Hematopoietic multipotent progenitor cell treated with erythropoietin and hydrocortisone succinate and interleukin-3 and kit ligand, for 15 days (in vitro differentiated cells): ENCODE measurements around the gene SLC8B1.

Source experiments
- DNase-seq: peaks from one replicate; pipeline ENCODE4 v3.0.0-alpha.2; 2015; ENCODE audit warnings: low spot score

Gene SLC8B1

DNA sequence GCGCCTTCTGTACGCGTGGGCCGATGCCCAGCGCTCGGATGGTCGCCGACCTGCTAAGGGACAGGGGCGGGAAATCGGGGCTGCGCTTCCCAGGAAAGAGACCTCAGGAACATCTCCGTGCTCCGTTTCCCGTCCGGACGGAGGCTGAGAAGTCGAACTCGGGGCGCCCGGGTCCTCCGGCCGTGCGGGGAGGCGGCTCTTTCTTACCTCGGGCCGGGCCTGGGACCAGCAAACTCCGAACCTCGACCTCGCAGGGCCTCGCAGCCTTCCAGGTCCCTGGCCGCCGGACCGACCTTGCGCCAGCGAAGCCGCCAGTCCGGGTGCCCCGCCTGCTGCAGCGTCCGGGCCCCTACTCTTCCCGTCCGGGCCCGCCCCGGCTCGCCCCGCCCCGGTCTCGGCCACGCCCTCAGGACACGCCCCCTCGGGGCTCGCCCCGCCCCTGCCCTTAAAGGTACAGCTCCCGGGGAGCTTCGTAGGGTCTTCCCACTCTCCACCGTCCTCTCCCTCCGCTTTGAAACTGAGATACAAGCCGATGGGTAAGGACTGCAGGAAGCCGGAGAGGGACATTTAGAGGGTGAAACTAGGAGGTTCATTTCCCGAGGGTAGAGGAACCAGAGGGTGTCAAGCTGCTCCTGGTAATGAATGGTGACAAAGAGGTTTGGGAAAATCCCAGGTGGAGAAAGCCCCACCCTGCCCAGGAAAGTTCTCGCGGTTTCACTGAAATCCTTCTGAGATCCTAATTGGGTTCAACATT lies at the start of gene SLC8B1:
Gene SLC8B1, minus strand, starts transcription at position 324 of the 754 bp plus-strand sequence. CDS start 2,231 bp downstream, outside the sequence.
- peak; percentile 81 for DNase-seq

DNA sequence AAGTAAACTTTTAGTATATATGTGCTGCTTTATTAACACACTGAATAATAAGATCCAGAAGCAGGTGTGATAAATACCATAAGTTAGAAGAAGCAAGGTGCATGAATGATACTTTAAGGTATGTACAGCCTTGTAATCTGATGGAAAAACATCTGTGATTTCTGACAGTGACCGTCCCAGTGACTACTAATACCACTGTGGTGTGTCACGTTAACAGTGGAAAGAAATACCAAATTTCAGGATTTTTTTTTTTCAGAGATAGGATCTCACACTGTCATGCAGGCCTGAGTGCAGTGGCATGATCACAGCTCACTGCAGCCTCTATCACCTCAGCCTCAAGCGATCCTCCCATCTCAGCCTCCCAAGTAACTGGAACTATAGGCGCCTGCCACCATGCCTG lies 47.3 kb upstream of the SLC8B1 start:
- no peak for DNase-seq

DNA sequence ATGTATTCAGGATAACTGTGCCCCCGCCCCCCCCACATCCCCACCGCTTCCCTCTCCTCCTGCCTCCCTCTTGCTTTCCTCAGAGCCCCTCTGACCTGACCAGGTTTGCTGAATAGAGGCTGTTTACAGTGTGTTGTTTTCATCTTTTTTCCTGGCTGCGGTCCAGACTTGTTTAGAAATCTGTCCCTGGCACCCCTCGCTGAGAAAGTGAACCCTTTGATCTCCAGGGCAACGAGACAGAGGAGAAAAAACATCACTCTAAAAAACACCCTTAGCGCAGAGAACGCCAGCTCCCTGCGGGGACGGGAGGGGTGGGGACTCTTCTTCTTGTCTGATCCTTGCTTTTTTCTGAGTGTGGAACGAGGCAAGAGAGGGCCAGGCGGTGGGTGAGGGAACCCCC lies 46.3 kb upstream of the SLC8B1 start:
- DNase-seq, result no peak

DNA sequence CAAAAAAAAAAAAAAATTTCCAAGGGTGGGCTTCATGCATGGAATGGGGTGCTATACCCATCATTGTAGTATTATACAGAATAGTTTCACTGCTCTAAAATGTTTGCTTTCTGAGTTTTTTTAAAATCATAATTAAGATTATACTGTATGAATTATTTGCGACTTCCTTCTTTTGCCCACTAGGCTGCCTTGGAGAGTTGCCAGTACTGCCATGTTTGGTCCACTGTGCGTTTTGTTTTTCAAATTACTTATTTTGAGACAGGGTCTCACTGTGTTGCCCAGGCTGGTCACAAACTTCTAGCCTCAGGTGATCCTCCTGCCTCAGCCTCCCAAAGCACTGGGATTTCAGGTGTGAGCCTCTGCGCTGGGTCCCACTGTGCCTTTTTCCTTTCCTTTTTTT lies 43.4 kb upstream of the SLC8B1 start:
- DNase-seq, result peak; percentile 15

GRCh38 chr12:113374823-113375428 lies 40.0 kb upstream of the SLC8B1 start:
- DNase-seq, result no peak

GRCh38 chr12:113373969-113374368 lies 39.1 kb upstream of the SLC8B1 start:
- peak; percentile 62 for DNase-seq

- DNase-seq, result no peak
These were observed 38.5 kb upstream of the SLC8B1 start for GRCh38 chr12:113373440-113373839.

GRCh38 chr12:113372371-113372770 lies 37.5 kb upstream of the SLC8B1 start:
- no peak for DNase-seq

DNA sequence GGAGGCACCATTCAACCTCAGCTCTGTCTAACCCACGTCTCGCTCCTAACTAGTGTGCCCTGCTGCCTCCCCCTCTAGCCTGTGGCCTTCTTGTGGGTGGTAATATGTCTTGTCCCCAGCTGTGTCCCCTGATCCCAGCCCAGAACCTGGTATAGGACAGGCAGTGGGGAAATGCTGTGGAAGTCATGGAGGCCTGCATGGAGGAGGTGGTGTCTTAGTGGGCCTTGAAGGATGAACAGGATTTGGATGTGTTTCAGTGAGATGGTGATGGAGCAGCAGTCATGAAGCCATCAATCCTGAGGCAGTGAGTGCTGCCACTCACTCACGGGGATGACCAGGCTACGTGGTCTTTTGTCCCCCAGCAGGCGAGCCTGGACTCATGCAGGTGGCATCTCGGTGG lies 36.9 kb upstream of the SLC8B1 start:
- no peak for DNase-seq

DNA sequence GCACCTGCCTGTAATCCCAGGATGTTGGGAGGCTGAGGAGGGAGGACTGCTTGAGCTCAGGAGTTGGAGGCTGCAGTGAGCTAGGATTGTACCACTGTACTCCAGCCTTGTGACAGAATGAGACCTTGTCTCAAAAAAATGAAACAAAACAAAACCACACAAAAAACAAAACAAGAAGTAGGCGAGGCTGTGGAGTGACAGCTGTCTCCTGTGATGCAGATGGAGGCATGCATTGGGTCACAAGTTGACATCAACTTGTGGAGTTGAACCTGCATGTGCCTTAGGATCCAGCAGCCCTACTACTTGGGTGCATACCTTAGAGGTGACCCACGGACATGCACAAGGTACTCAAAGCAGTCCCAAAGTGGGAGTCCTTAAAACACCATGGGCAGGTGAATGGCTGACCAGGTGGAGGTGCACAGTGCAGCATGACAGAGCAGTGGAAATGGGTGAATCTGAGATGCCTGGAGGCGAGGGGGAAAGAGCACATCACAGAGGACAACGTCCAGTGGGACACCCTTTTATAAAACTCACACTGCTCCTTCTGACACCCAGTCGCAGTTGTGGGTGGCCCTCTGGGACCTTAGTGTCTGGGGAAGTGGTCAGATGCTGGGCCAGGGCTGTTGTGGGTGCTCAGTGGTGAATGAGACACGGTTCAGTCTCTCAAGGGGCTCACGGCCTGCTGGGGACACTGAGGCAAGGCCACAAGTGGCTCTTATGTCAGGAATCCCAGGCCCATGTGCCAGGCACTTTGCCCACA lies 36.2 kb upstream of the SLC8B1 start:
- no peak for DNase-seq

- DNase-seq, result no peak
These were observed 34.6 kb upstream of the SLC8B1 start for GRCh38 chr12:113369391-113369985.

GRCh38 chr12:113368331-113368730 lies 33.4 kb upstream of the SLC8B1 start:
- peak; percentile 14 for DNase-seq

DNA sequence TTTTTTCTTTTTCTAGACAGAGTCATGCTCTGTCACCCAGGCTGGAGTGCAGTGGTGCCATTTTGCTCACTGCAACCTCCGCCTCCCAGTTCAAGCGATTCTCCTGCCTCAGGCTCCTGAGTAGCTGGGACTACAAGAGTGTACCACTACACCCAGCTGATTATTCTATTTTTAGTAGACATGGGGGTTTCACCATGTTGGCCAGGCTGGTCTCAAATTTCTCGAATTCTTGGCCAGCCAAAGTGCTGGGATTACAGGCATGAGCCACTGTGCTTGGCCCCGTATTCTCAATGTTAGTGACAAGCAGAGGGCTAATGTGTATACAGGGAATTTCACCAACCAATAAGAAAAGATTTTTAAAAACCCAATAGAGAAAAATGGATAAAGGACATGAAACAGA lies 31.9 kb upstream of the SLC8B1 start:
- no peak for DNase-seq

DNA sequence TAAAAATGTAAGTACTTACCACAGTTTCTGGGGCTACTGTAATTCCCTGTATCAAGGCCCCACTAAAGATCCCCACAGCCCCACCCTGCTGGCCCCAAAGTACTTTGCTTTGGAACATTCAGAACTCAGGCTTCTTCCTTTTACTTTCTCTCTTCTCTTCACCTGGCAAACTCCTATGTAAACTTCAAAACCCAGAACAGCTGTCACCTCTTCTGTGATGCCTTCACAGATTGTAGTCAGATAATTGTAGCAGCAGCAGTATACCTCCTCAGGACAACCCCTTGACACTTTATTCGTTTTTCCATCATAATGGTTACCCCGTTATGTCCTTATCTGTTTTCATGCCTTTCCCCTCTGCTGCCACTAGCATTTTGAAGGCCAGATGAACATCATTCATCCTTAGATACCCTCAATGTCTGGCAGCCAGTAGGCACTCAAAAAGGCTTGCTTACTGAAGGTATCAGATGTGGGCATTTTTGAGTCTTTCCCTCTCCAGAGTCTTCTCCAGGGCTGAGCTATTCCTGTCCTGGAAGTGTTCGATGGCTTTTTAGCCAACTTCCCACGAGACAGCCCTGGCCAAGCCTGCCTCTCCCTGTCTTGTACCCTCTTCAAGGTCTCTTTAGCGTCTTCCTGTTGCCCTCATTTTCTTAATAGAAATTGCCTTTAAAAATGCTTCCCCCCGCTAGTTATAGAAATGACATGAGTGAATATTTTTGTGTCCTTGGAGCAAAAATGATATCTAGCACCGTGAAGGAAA lies 30.9 kb upstream of the SLC8B1 start:
- DNase-seq, result no peak

DNA sequence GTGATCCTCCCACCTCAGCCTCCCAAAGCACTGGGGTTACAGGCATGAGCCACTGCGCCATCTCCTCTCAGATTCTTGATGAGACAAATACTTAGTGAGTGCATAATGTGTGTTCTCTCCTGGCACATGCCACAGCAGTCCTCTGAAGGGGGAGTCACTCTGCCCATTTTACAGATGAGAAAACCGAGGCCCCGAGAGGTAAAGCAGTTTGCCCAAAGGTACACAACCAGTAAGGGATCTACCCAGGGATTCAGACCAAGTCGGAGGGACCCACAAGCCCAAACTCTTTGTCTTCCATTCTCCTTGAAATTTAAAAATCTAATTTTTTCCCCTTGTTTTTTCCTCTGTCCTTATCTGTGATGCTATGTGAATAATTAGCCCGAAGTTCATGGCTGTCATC lies 29.8 kb upstream of the SLC8B1 start:
- no peak for DNase-seq

DNA sequence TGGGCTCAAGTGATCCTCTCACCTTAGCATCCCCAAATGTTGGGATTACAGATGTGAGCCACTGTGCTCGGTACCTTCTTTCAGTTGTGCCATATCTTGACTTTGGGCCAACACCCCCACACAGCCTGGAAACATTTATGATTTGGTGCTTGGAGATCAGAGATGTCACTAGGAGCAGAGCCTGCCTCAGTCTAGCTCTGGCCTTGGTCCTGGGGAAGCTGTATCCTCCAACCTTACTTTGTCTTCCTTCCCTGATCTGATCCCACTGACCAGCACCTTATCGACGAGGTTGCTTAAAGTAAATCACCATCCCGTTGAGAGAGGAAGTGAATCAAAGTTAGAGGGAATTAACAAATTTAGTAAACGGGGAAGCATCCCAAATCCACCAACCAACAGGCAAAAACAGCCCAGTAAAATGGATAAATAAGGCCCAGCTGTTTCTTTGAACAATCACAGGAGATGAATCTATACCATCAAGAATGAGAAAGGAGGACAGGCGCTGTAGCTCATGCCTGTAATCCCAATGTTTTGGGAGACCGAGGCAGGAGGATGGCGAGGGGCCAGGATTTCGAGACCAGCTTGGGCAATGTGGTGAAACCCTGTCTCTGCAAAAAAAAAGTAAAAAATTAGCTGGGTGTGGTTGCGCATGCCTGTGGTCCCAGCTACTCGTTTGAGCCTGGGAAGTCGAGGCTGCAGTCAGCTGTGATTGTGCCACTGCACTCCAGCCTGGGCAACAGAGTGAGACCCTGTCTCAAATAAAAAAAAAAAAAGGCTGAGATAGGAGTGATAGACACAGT lies 26.9 kb upstream of the SLC8B1 start:
- no peak for DNase-seq

- no peak for DNase-seq
These were observed 25.2 kb upstream of the SLC8B1 start for GRCh38 chr12:113359939-113360748.

DNA sequence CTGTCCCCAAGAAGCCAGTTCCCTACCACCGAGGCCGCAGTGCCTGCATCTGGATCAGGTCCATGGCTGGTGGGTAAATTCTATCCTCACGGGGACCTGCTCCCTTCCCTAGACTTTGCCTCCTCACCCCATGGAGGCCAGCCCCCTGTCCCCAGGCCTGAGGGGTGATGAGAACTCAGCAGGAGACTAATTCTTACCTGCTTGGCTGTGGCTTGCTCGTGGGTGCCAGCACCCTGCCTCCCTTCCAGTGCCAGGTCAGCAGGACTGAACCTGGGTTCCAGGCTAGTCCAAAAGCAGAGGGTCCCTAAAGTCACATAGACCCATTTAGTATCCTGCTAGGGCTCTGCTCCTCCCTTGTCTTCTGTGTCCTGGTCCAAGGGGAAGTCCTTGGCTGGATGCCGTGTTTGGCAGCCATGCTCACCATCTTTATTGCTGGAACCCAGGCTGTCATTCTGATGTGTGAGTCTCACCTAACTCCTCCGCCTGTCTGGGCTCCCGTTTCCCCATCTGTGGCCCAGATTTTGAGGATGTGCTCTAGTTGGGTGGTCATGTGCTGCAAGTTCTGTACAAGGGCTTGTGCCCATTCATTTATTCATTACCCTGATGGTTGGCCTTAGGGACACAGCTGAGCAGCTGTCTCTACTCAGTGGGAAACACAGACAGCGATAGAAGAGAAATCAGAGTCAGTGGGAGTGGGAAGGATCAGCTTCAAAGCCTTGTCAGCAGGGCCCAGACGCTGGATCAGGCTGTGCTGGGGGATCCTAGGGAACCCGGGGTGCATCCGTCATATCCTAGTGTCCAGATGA lies 24.4 kb upstream of the SLC8B1 start:
- peak; percentile 18 for DNase-seq

DNA sequence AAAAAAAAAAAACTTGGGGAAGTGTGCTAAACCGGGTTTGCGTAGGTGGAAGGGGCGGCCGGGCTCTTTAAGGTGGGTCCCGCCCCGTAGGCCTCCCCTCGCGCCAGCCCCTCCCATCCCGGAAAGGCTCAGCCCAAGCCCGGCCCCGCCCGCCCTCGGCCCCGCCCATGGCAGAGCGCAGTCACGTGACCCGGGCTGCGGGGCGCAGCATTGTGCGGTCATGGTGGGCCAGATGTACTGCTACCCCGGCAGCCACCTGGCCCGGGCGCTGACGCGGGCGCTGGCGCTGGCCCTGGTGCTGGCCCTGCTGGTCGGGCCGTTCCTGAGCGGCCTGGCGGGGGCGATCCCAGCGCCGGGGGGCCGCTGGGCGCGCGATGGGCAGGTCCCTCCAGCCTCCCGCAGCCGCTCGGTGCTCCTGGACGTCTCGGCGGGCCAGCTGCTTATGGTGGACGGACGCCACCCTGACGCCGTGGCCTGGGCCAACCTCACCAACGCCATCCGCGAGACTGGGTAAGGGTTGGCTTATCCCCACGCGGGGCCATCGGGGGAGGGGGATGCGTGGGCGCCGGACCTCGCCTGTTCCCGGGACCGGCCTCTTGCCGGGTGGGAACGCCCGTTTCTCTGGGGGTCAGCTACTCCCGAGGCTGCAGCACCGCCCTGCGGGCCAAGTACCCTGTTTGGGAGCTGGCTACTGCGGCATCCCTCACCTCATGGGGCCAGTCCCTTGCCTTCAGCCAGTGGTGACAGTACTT lies 23.6 kb upstream of the SLC8B1 start, which contains the start of gene PLBD2:
Gene PLBD2, plus strand, starts transcription at position 207 of the 752 bp plus-strand sequence. Its CDS starts 14 bp downstream, at position 221.
- peak; percentile 95 for DNase-seq
